Measurements from ENCODE around the gene PPFIBP2.

DNA sequence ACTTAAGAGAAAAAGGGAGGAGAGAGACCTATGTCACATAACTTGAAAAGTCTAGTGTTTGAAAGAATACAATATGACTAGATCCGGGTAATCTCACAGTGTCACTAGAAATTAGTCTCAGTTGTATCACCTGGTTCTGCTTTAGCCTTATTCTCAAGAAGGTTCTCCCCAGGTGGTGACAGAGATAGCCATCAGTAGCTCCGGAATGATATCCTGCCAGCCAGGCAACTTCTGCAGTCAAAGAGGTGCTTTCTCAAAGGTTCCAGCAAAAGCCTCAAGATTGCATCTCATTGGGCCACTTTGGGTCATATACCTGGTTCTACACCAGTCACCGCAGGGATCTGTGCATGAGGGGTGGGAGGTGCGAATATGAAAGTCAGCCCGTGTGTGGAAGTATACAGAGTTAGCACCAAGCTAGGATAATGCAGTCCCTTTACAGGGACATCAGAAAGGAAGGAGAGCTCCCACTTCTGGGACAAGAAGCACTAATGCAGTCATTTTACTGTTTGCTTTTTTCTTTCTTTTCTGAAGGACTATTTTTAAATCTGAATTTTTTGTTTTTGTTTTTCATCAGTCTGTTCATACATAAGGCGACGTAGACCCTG, 98.4 kb downstream of the PPFIBP2 start:
- TF ChIP-seq TAF1 (CRISPR knock-in tag; IDR thresholded peaks at IDR 0.05) (no peak), ADNP (CRISPR knock-in tag; IDR thresholded peaks at IDR 0.05) (no peak), SIN3A (IDR thresholded peaks at IDR 0.05; ENCODE audit: borderline replicate concordance, low read depth, low read length) (no peak), ZNF274 (CRISPR knock-in tag; IDR thresholded peaks at IDR 0.05) (no peak), ZFP36L1 (CRISPR knock-in tag; IDR thresholded peaks at IDR 0.05) (no peak), CREM (IDR thresholded peaks at IDR 0.05) (no peak), CREM (CRISPR knock-in tag; IDR thresholded peaks at IDR 0.05) (no peak), EZH2 (conservative IDR thresholded peaks at IDR 0.05; ENCODE audit: low read depth, low read length) (no peak), HCFC1 (IDR thresholded peaks at IDR 0.05; ENCODE audit: low read depth, low read length) (no peak), MTA1 (CRISPR knock-in tag; IDR thresholded peaks at IDR 0.05; ENCODE audit: borderline replicate concordance) (no peak)
- TF ChIP-seq, protein P1, sequence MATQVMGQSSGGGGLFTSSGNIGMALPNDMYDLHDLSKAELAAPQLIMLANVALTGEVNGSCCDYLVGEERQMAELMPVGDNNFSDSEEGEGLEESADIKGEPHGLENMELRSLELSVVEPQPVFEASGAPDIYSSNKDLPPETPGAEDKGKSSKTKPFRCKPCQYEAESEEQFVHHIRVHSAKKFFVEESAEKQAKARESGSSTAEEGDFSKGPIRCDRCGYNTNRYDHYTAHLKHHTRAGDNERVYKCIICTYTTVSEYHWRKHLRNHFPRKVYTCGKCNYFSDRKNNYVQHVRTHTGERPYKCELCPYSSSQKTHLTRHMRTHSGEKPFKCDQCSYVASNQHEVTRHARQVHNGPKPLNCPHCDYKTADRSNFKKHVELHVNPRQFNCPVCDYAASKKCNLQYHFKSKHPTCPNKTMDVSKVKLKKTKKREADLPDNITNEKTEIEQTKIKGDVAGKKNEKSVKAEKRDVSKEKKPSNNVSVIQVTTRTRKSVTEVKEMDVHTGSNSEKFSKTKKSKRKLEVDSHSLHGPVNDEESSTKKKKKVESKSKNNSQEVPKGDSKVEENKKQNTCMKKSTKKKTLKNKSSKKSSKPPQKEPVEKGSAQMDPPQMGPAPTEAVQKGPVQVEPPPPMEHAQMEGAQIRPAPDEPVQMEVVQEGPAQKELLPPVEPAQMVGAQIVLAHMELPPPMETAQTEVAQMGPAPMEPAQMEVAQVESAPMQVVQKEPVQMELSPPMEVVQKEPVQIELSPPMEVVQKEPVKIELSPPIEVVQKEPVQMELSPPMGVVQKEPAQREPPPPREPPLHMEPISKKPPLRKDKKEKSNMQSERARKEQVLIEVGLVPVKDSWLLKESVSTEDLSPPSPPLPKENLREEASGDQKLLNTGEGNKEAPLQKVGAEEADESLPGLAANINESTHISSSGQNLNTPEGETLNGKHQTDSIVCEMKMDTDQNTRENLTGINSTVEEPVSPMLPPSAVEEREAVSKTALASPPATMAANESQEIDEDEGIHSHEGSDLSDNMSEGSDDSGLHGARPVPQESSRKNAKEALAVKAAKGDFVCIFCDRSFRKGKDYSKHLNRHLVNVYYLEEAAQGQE (IDR thresholded peaks at IDR 0.05; ENCODE audit: borderline replicate concordance in 1 of 2, low read depth in 1 of 2, low read length in 2 of 2): no peak
- TF ChIP-seq, protein P2, sequence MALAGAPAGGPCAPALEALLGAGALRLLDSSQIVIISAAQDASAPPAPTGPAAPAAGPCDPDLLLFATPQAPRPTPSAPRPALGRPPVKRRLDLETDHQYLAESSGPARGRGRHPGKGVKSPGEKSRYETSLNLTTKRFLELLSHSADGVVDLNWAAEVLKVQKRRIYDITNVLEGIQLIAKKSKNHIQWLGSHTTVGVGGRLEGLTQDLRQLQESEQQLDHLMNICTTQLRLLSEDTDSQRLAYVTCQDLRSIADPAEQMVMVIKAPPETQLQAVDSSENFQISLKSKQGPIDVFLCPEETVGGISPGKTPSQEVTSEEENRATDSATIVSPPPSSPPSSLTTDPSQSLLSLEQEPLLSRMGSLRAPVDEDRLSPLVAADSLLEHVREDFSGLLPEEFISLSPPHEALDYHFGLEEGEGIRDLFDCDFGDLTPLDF (CRISPR knock-in tag; IDR thresholded peaks at IDR 0.05): no peak
- TF ChIP-seq, protein P3, sequence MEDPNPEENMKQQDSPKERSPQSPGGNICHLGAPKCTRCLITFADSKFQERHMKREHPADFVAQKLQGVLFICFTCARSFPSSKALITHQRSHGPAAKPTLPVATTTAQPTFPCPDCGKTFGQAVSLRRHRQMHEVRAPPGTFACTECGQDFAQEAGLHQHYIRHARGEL (CRISPR knock-in tag; IDR thresholded peaks at IDR 0.05): no peak
- TF ChIP-seq, protein P4, sequence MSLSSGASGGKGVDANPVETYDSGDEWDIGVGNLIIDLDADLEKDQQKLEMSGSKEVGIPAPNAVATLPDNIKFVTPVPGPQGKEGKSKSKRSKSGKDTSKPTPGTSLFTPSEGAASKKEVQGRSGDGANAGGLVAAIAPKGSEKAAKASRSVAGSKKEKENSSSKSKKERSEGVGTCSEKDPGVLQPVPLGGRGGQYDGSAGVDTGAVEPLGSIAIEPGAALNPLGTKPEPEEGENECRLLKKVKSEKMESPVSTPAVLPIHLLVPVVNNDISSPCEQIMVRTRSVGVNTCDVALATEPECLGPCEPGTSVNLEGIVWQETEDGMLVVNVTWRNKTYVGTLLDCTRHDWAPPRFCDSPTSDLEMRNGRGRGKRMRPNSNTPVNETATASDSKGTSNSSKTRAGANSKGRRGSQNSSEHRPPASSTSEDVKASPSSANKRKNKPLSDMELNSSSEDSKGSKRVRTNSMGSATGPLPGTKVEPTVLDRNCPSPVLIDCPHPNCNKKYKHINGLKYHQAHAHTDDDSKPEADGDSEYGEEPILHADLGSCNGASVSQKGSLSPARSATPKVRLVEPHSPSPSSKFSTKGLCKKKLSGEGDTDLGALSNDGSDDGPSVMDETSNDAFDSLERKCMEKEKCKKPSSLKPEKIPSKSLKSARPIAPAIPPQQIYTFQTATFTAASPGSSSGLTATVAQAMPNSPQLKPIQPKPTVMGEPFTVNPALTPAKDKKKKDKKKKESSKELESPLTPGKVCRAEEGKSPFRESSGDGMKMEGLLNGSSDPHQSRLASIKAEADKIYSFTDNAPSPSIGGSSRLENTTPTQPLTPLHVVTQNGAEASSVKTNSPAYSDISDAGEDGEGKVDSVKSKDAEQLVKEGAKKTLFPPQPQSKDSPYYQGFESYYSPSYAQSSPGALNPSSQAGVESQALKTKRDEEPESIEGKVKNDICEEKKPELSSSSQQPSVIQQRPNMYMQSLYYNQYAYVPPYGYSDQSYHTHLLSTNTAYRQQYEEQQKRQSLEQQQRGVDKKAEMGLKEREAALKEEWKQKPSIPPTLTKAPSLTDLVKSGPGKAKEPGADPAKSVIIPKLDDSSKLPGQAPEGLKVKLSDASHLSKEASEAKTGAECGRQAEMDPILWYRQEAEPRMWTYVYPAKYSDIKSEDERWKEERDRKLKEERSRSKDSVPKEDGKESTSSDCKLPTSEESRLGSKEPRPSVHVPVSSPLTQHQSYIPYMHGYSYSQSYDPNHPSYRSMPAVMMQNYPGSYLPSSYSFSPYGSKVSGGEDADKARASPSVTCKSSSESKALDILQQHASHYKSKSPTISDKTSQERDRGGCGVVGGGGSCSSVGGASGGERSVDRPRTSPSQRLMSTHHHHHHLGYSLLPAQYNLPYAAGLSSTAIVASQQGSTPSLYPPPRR (CRISPR knock-in tag; IDR thresholded peaks at IDR 0.05; ENCODE audit: borderline replicate concordance): no peak
